HCT116 (cell line): ENCODE data around the gene ZNF488.

Source experiments
- CTCF ChIP-seq, 3 experiments: fragments of 200-600 bp in 1 of 3; sonication (generic) in 1 of 3; IDR thresholded peaks in 2 of 3; conservative IDR thresholded peaks in 1 of 3; 2 replicates each; pipeline ENCODE4 v1.5.1; 2012 to 2017; ENCODE audit warnings: low read depth in 2 of 3, low read length in 2 of 3, antibody characterized with exemption in 1 of 3, borderline replicate concordance in 1 of 3, control low read depth in 1 of 3, mild to moderate bottlenecking in 1 of 3, mixed read lengths in 1 of 3, mixed run types in 1 of 3, moderate library complexity in 1 of 3; ENCODE audit not compliant: insufficient read depth in 1 of 3
- EZH2 ChIP-seq: fragments of 200-600 bp; sonication (generic); IDR thresholded peaks from 2 replicates; pipeline ENCODE4 v1.6.1; 2017; ENCODE audit warnings: antibody characterized with exemption, mixed run types
- JUND ChIP-seq: IDR thresholded peaks from 2 replicates; pipeline ENCODE4 v1.6.1; 2012
- POLR2A ChIP-seq: IDR thresholded peaks from 2 replicates; pipeline ENCODE4 v1.7.0; 2011; ENCODE audit warnings: borderline replicate concordance; ENCODE audit not compliant: insufficient read depth, insufficient read length; ENCODE audit errors: extremely low read depth
- SIN3A ChIP-seq: IDR thresholded peaks from 2 replicates; pipeline ENCODE4 v1.6.1; 2012; ENCODE audit warnings: low read depth
- SP1 ChIP-seq: IDR thresholded peaks from 2 replicates; pipeline ENCODE4 v1.6.1; 2012; ENCODE audit warnings: low read depth
- SRF ChIP-seq: IDR thresholded peaks from 2 replicates; pipeline ENCODE4 v1.6.1; 2012; ENCODE audit warnings: low read depth
- TCF7L2 ChIP-seq: IDR thresholded peaks from 2 replicates; pipeline ENCODE4 v1.7.0; 2011; ENCODE audit warnings: borderline replicate concordance, inconsistent platforms; ENCODE audit not compliant: insufficient read depth, insufficient read length; ENCODE audit errors: extremely low read depth
- ZNF274 ChIP-seq: fragments of 200-500 bp; sonication (Bioruptor generic); IDR thresholded peaks from 2 replicates; pipeline ENCODE4 v1.6.1; 2014; ENCODE audit warnings: mild to moderate bottlenecking, low read depth, low read length, inconsistent platforms

GRCh38 chr10:47318706-47319105 lies 65.4 kb downstream of the ZNF488 start:
- TF ChIP-seq EZH2 = no peak
- no peak for TF ChIP-seq SRF
- no peak for TF ChIP-seq CTCF (IDR thresholded peaks at IDR 0.05 in 2 of 3, conservative IDR thresholded peaks at IDR 0.05 in 1 of 3; ENCODE audit: borderline replicate concordance in 1 of 3, insufficient read depth in 1 of 3, low read depth in 2 of 3, low read length in 2 of 3)
- TF ChIP-seq TCF7L2 = no peak
- TF ChIP-seq ZNF274 = no peak
- TF ChIP-seq POLR2A = no peak
- no peak for TF ChIP-seq JUND
- peak; percentile 22; the same call in 1 of the 2 replicates for TF ChIP-seq SP1
- no peak for TF ChIP-seq SIN3A
